Measurements from ENCODE around the gene GRIN3B. TPM values are rescaled to one million over a fixed set of nuclear protein-coding genes. Genes with fewer than 3 reads are reported as not detected.

GRIN3B gene
- total and polyA plus RNA-seq, 10 of the 15 experiments (the other 5 are each of a cell fraction or from before 2014, with no cell fraction given) = 0.15 TPM; not detected in 9

- Histone ChIP-seq H3K4me2 (ENCODE audit: control insufficient read depth, insufficient read depth) (peak overlapping the region; percentile 48), H3K9ac (ENCODE audit: control insufficient read depth, insufficient read depth, low read length) (peak overlapping the region; percentile 68), H3K27me3 (replicated peaks in 1 of 2; ENCODE audit: control insufficient read depth in 2 of 2, insufficient read depth in 2 of 2, low read length in 1 of 2) (no peaks in the 10 kb centered on the region), H3K4me1 (ENCODE audit: control insufficient read depth, insufficient read depth, low read length) (peaks cover 32% of the 10 kb centered on the region), H3K4me3 (peak overlapping the region; percentile 83), H3K27ac (ENCODE audit: control insufficient read depth, insufficient read depth) (peak overlapping the region; percentile 65; the same call in 1 of the 2 replicates), H3K79me2 (ENCODE audit: control insufficient read depth, insufficient read depth, low read length) (peaks cover 67% of the 10 kb centered on the region), H3K9me3 (replicated peaks; ENCODE audit: control insufficient read depth, insufficient read depth, low read length) (no peaks in the 10 kb centered on the region), H2AFZ (ENCODE audit: control insufficient read depth, low read depth, low read length) (no peak overlapping the region), H3K36me3 (ENCODE audit: control insufficient read depth in 2 of 2, insufficient read depth in 2 of 2, low read length in 1 of 2) (peaks cover 3 to 16% of the 10 kb centered on the region in 2 experiments; a peak in 2 of 4 replicates), H4K20me1 (ENCODE audit: control insufficient read depth, insufficient read depth) (peaks cover 6% of the 10 kb centered on the region; the same call in 1 of the 2 replicates)
- 68% methylated on average over 9 of the region's 9 CpGs for WGBS (ENCODE audit: insufficient coverage, insufficient replicate concordance, low lambda C conversion rate, missing lambda C conversion rate)
- in situ Hi-C loops (cut with MboI) (no loop called here), intact Hi-C loops (cut with micrococcal nuclease; ENCODE audit: unreplicated experiment) (no loop called here)
- ChIA-PET SMC1A (ENCODE audit: uncharacterized antibody, unreplicated experiment) (no interaction called here), POLR2A (interaction anchor here (0.7 kb wide), 1 partner anchor 72 kb away, joined by 3 read pairs; no protein-coding TSS in a partner anchor), CTCF (no interaction called here), RAD21 (ENCODE audit: unreplicated experiment) (no interaction called here)
- FAIRE-seq (no peak), DNase-seq (ENCODE audit: low read depth, low spot score) (no peak), ATAC-seq (no peak)
- TF ChIP-seq POLR2A (IDR thresholded peaks at IDR 0.05; ENCODE audit: low read depth, low read length) (no peak), ZZZ3 (IDR thresholded peaks at IDR 0.05; ENCODE audit: control insufficient read depth, insufficient read length, low read depth) (no peak), RAD21 (IDR thresholded peaks at IDR 0.05; ENCODE audit: insufficient read depth, low read depth, low read length) (no peak), SMAD5 (IDR thresholded peaks at IDR 0.05; ENCODE audit: low read depth) (no peak), ZNF274 (IDR thresholded peaks at IDR 0.05; ENCODE audit: insufficient read depth, insufficient read length) (no peak), CBX5 (IDR thresholded peaks at IDR 0.05; ENCODE audit: low read depth) (no peak), PML (IDR thresholded peaks at IDR 0.05; ENCODE audit: low read length) (no peak), E2F8 (IDR thresholded peaks at IDR 0.05; ENCODE audit: low read depth, partially characterized antibody) (no peak)
- TF ChIP-seq, protein P1, sequence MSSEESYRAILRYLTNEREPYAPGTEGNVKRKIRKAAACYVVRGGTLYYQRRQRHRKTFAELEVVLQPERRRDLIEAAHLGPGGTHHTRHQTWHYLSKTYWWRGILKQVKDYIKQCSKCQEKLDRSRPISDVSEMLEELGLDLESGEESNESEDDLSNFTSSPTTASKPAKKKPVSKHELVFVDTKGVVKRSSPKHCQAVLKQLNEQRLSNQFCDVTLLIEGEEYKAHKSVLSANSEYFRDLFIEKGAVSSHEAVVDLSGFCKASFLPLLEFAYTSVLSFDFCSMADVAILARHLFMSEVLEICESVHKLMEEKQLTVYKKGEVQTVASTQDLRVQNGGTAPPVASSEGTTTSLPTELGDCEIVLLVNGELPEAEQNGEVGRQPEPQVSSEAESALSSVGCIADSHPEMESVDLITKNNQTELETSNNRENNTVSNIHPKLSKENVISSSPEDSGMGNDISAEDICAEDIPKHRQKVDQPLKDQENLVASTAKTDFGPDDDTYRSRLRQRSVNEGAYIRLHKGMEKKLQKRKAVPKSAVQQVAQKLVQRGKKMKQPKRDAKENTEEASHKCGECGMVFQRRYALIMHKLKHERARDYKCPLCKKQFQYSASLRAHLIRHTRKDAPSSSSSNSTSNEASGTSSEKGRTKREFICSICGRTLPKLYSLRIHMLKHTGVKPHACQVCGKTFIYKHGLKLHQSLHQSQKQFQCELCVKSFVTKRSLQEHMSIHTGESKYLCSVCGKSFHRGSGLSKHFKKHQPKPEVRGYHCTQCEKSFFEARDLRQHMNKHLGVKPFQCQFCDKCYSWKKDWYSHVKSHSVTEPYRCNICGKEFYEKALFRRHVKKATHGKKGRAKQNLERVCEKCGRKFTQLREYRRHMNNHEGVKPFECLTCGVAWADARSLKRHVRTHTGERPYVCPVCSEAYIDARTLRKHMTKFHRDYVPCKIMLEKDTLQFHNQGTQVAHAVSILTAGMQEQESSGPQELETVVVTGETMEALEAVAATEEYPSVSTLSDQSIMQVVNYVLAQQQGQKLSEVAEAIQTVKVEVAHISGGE (CRISPR knock-in tag; IDR thresholded peaks at IDR 0.05) = no peak
- TF ChIP-seq, protein P2, sequence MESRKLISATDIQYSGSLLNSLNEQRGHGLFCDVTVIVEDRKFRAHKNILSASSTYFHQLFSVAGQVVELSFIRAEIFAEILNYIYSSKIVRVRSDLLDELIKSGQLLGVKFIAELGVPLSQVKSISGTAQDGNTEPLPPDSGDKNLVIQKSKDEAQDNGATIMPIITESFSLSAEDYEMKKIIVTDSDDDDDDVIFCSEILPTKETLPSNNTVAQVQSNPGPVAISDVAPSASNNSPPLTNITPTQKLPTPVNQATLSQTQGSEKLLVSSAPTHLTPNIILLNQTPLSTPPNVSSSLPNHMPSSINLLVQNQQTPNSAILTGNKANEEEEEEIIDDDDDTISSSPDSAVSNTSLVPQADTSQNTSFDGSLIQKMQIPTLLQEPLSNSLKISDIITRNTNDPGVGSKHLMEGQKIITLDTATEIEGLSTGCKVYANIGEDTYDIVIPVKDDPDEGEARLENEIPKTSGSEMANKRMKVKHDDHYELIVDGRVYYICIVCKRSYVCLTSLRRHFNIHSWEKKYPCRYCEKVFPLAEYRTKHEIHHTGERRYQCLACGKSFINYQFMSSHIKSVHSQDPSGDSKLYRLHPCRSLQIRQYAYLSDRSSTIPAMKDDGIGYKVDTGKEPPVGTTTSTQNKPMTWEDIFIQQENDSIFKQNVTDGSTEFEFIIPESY (IDR thresholded peaks at IDR 0.05) = no peak
- TF ChIP-seq, protein P3, sequence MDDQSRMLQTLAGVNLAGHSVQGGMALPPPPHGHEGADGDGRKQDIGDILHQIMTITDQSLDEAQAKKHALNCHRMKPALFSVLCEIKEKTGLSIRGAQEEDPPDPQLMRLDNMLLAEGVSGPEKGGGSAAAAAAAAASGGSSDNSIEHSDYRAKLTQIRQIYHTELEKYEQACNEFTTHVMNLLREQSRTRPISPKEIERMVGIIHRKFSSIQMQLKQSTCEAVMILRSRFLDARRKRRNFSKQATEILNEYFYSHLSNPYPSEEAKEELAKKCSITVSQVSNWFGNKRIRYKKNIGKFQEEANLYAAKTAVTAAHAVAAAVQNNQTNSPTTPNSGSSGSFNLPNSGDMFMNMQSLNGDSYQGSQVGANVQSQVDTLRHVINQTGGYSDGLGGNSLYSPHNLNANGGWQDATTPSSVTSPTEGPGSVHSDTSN (IDR thresholded peaks at IDR 0.05; ENCODE audit: insufficient replicate concordance, low read depth, low read length) = no peak
- BruUV-seq (replicated peaks) = no TSS peak
These were observed 17.7 kb downstream of the GRIN3B start for GRCh38 chr19:1017906-1018305.

Measured in GM12878 (cell line).